Astrocyte (in vitro differentiated cells and primary cell): Measurements from ENCODE around the gene RPH3AL.

ENCODE experiments used
- CTCF ChIP-seq: IDR thresholded peaks from 2 replicates; pipeline ENCODE4 v1.5.1; 2011; ENCODE audit warnings: low read depth, mild to moderate bottlenecking, inconsistent platforms, low read length, moderate library complexity; ENCODE audit not compliant: insufficient read depth
- EZH2 ChIP-seq: IDR thresholded peaks from 2 replicates; pipeline ENCODE4 v1.6.1; 2012; ENCODE audit warnings: mild to moderate bottlenecking, low read length, inconsistent platforms; ENCODE audit not compliant: insufficient read depth

- no peak for TF ChIP-seq CTCF
- TF ChIP-seq EZH2 = no peak
Observed at GRCh38 chr17:378068-378467, 25.5 kb upstream of the RPH3AL start.
